Neural crest cell (in vitro differentiated cells): Measurements from ENCODE around the gene TYMS. TPM values are rescaled to one million over a fixed set of nuclear protein-coding genes. Genes with fewer than 3 reads are reported as not detected.
A peak's percentile ranks its signal among the peaks of the same experiment; 100 is the strongest.

Experiments
- DNase-seq: peaks from one replicate; pipeline ENCODE4 v3.0.0; 2021; ENCODE audit warnings: low read depth, mixed read lengths, low spot score
- H3K27ac Mint-ChIP-seq: one replicate; pipeline ENCODE4 v1.8.0; 2021; ENCODE audit warnings: mild to moderate bottlenecking, mixed read lengths; ENCODE audit not compliant: unreplicated experiment
- H3K27me3 Mint-ChIP-seq: 2 replicates; pipeline ENCODE4 v1.8.0; 2021; ENCODE audit warnings: low read depth, mild to moderate bottlenecking, mixed read lengths
- H3K36me3 Mint-ChIP-seq: 2 replicates; pipeline ENCODE4 v1.8.0; 2021; ENCODE audit warnings: low read depth, mild to moderate bottlenecking, mixed read lengths
- H3K4me1 Mint-ChIP-seq: 2 replicates; pipeline ENCODE4 v1.8.0; 2021; ENCODE audit warnings: mixed read lengths
- H3K4me3 Mint-ChIP-seq: one replicate; pipeline ENCODE4 v1.8.0; 2021; ENCODE audit warnings: mild to moderate bottlenecking, mixed read lengths
- H3K9me3 Mint-ChIP-seq: 2 replicates; pipeline ENCODE4 v1.8.0; 2021; ENCODE audit warnings: mixed read lengths
- total RNA-seq: library from RNA; stranded (reverse); gene quantifications from 2 replicates; pipeline ENCODE4 v1.2.1, GENCODE V29; 2021
- TF ChIP-seq, protein P1 (sequence below): fragments of 200-600 bp; sonication (generic); conservative IDR thresholded peaks from 2 replicates; pipeline ENCODE4 v1.5.0; 2021; ENCODE audit warnings: antibody characterized with exemption, mild to moderate bottlenecking

Gene TYMS
- total RNA-seq, 1 donor from 2014 or later, result 268 TPM

DNA sequence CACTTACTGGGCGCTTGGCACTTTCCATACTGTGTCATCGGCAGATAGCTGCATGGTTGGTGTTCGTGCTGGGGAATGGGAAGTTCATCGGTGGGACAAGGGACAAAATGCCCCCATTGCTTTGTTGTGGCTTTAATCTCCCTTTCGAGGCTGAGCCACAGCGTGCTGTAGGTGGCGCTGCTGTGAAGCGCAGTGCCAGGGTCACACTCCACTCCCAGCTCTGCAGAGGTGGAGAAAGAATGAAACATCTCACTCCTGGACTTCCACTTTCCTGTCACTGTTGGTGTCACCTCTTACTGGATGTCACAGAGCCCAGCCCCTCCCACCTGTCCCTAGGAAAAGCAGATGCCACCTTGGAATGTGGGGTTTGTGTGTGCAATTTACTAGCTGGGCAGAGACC, 8.7 kb downstream of the TYMS start:
- Mint-ChIP-seq H3K4me3 (no peak overlapping the region), H3K27me3 (no peaks in the 10 kb centered on the region), H3K9me3 (peaks cover 10% of the 10 kb centered on the region), H3K36me3 (peaks cover 65% of the 10 kb centered on the region), H3K27ac (no peak overlapping the region), H3K4me1 (no peaks in the 10 kb centered on the region)
- DNase-seq, result no peak
- TF ChIP-seq, protein P1, sequence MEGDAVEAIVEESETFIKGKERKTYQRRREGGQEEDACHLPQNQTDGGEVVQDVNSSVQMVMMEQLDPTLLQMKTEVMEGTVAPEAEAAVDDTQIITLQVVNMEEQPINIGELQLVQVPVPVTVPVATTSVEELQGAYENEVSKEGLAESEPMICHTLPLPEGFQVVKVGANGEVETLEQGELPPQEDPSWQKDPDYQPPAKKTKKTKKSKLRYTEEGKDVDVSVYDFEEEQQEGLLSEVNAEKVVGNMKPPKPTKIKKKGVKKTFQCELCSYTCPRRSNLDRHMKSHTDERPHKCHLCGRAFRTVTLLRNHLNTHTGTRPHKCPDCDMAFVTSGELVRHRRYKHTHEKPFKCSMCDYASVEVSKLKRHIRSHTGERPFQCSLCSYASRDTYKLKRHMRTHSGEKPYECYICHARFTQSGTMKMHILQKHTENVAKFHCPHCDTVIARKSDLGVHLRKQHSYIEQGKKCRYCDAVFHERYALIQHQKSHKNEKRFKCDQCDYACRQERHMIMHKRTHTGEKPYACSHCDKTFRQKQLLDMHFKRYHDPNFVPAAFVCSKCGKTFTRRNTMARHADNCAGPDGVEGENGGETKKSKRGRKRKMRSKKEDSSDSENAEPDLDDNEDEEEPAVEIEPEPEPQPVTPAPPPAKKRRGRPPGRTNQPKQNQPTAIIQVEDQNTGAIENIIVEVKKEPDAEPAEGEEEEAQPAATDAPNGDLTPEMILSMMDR, result no peak

DNA sequence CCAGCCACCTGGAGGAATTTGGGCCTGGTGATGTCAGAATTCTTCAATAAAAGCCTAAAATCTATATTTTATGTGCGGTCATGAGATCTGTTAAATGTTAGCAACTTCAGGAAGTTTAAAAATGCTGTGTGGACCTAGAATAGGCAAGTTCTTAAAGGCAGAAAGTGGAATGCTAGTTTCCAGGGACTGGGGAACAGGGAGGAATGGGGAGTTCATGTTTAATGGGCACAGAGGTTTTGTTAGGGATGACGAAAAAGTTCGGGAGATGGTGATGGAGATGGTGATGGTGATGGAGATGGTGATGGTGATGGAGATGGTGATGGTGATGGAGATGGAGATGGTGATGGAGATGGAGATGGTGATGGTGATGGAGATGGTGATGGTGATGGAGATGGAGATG, 9.2 kb downstream of the TYMS start:
- Mint-ChIP-seq H3K27me3 (no peaks in the 10 kb centered on the region), H3K36me3 (peaks cover 64% of the 10 kb centered on the region), H3K4me3 (no peak overlapping the region)

DNA sequence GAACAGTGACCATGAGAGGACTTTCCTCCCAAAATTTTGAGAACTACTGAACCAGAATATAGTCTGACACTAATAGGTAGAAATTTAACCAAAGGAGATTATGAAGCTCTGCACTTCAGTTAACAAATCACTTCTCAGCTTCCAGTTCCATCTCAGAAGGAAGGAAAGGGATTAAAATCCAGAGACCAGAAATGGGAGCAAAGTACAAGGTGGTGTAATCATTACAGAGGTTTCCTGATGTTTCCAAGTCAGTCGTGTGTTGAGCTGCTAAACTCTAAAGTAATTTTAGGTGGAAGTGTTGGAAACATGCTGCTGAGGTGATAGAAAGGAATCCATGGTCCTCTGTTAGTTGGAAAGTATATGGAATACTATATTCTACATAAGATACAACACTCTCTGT, 10.8 kb downstream of the TYMS start:
- Mint-ChIP-seq H3K27me3 (no peaks in the 10 kb centered on the region), H3K36me3 (peaks cover 59% of the 10 kb centered on the region), H3K27ac (no peak overlapping the region), H3K4me1 (no peaks in the 10 kb centered on the region), H3K4me3 (no peak overlapping the region), H3K9me3 (peaks cover 6% of the 10 kb centered on the region)
- TF ChIP-seq, protein P1, result no peak
- no peak for DNase-seq

More for the DNA sequence above, 9.2 kb downstream of the TYMS start:
- H3K9me3 Mint-ChIP-seq, result peaks cover 10% of the 10 kb centered on the region
- TF ChIP-seq, protein P1, result no peak
- H3K27ac Mint-ChIP-seq, result no peak overlapping the region
- DNase-seq, result no peak
- H3K4me1 Mint-ChIP-seq, result no peaks in the 10 kb centered on the region

DNA sequence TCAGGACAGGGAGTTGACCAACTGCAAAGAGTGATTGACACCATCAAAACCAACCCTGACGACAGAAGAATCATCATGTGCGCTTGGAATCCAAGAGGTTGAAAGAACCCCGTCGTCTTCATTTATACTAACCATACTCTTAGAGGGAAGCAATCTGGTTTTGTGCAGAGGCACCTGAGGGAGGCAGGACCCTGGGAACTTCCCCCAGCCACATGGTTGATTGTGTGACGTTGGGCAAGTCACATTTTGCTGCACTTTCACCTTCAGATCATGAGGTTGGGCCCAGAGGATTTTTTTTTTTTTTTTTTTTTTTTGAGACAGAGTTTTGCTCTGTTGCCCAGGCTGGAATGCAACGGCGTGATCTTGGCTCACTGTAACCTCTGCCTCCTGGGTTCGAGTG, 11.6 kb downstream of the TYMS start:
- no peak for DNase-seq
- TF ChIP-seq, protein P1, result no peak
- H3K4me3 Mint-ChIP-seq, result no peak overlapping the region
- H3K9me3 Mint-ChIP-seq, result peaks cover 6% of the 10 kb centered on the region
- no peak overlapping the region for H3K27ac Mint-ChIP-seq
- H3K36me3 Mint-ChIP-seq, result peaks cover 54% of the 10 kb centered on the region
- no peaks in the 10 kb centered on the region for H3K27me3 Mint-ChIP-seq
- H3K4me1 Mint-ChIP-seq, result no peaks in the 10 kb centered on the region

DNA sequence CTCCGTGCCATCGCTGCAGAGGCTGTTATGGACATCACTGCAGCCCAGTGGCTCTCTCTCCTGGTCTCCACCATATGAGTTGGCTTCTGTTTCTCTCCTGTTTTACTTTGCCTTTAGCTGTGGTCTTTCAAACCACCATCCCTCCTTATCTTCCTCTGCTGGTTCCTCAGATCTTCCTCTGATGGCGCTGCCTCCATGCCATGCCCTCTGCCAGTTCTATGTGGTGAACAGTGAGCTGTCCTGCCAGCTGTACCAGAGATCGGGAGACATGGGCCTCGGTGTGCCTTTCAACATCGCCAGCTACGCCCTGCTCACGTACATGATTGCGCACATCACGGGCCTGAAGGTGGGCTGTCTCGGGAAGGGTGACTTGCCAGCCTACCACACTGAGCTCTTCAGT, 13.1 kb downstream of the TYMS start:
- Mint-ChIP-seq H3K4me3 (peak overlapping the region; percentile 5), H3K27me3 (no peaks in the 10 kb centered on the region), H3K4me1 (no peaks in the 10 kb centered on the region), H3K36me3 (peaks cover 57% of the 10 kb centered on the region), H3K9me3 (peaks cover 6% of the 10 kb centered on the region), H3K27ac (no peak overlapping the region)
- TF ChIP-seq, protein P1, result no peak
- DNase-seq, result no peak

DNA sequence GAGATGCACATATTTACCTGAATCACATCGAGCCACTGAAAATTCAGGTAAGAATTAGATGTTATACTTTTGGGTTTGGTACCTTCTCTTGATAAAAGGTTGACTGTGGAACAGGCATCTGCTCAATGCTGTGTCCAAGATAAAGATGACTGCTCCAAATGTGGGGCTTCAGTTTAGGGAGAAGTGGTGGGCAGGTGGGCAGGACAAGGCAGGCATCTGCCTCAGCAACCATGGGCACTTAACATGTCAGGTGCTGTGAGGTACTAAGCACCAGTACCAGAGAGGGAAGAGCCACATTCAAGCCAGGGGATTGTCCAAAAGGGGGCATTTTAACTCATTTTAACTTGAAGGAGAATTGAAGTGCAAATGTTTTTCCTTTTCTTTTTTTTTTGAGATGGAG, 14.0 kb downstream of the TYMS start:
- no peaks in the 10 kb centered on the region for H3K4me1 Mint-ChIP-seq
- H3K36me3 Mint-ChIP-seq, result peaks cover 48% of the 10 kb centered on the region
- H3K27me3 Mint-ChIP-seq, result no peaks in the 10 kb centered on the region
- no peak for DNase-seq
- H3K4me3 Mint-ChIP-seq, result peak overlapping the region; percentile 4
- H3K27ac Mint-ChIP-seq, result no peak overlapping the region
- H3K9me3 Mint-ChIP-seq, result peaks cover 3% of the 10 kb centered on the region
- TF ChIP-seq, protein P1, result no peak
